GM12878 (cell line): ENCODE measurements around the gene YY2. TPM values are rescaled to one million over a fixed set of nuclear protein-coding genes. Genes with fewer than 3 reads are reported as not detected.

Experiments
- ATAC-seq: fragments of 200-7000 bp; cut with Tn5 transposase; 3 replicates; pipeline ENCODE4 v1.9.1; 2020; ENCODE audit warnings: mild to moderate bottlenecking, moderate library complexity
- BruUV-seq: library from RNA; stranded (reverse); fragments of 400-500 nt; replicated peaks from 2 replicates; lab custom pipeline; 2021; lab: Mats Ljungman, UMichigan
- CTCF ChIA-PET: fragments of 300-600 bp; sonication (Branson Sonifier 250); formaldehyde crosslinking; extraction: SDS; loops from one replicate; lab custom pipeline; 2021; ENCODE audit warnings: inconsistent platforms; lab: Yijun Ruan, JAX
- POLR2A ChIA-PET: fragments of 350-600 bp; formaldehyde crosslinking; extraction: SDS; loops from one replicate; lab custom pipeline; 2021; ENCODE audit warnings: inconsistent platforms; lab: Charles Lee
- RAD21 ChIA-PET: fragments of 300-600 bp; sonication (Branson Sonifier 250); formaldehyde crosslinking; loops from one replicate; lab custom pipeline; 2023; ENCODE audit warnings: antibody characterized with exemption; ENCODE audit not compliant: unreplicated experiment; lab: Charles Lee
- SMC1A ChIA-PET: fragments of 300-600 bp; sonication (Branson Sonifier 250); formaldehyde crosslinking; loops from one replicate; lab custom pipeline; 2023; ENCODE audit not compliant: unreplicated experiment, uncharacterized antibody; lab: Charles Lee
- DNase-seq: peaks from one replicate; pipeline ENCODE4 v3.0.0-alpha.2; 2011; ENCODE audit warnings: low read depth, low spot score
- FAIRE-seq: peaks from 3 replicates; lab custom pipeline; 2011; peaks lifted over from hg19 to GRCh38; lab: Jason Lieb, UNC
- H2AFZ ChIP-seq: 2 replicates; pipeline ENCODE4 v1.6.0; 2011; ENCODE audit warnings: low read depth, low read length, control low read depth; ENCODE audit not compliant: control insufficient read depth
- H3K27ac ChIP-seq: 2 replicates; pipeline ENCODE4 v1.5.1; 2011; ENCODE audit warnings: control low read depth; ENCODE audit not compliant: control insufficient read depth, insufficient read depth
- H3K27me3 ChIP-seq, 2 experiments: replicated peaks in 1 of 2; 2 replicates each; pipeline versions ENCODE4 v1.6.0 to v1.6.1; 2011; ENCODE audit warnings: low read length in 1 of 2; ENCODE audit not compliant: control insufficient read depth in 2 of 2, insufficient read depth in 2 of 2
- H3K36me3 ChIP-seq, 2 experiments: 2 replicates each; pipeline ENCODE4 v1.5.1; 2011; ENCODE audit warnings: low read length in 1 of 2; ENCODE audit not compliant: control insufficient read depth in 2 of 2, insufficient read depth in 2 of 2
- H3K4me1 ChIP-seq: 2 replicates; pipeline ENCODE4 v1.6.1; 2011; ENCODE audit warnings: mild to moderate bottlenecking, low read length, moderate library complexity, mixed read lengths; ENCODE audit not compliant: control insufficient read depth, insufficient read depth
- H3K4me2 ChIP-seq: 2 replicates; pipeline ENCODE4 v1.6.0; 2011; ENCODE audit warnings: control low read depth; ENCODE audit not compliant: control insufficient read depth, insufficient read depth
- H3K4me3 ChIP-seq: fragments of 200-600 bp; sonication (generic); 2 replicates; pipeline ENCODE4 v1.5.1; 2016
- H3K79me2 ChIP-seq: 2 replicates; pipeline ENCODE4 v1.6.0; 2011; ENCODE audit warnings: low read length; ENCODE audit not compliant: control insufficient read depth, insufficient read depth
- H3K9ac ChIP-seq: 2 replicates; pipeline ENCODE4 v1.8.0; 2011; ENCODE audit warnings: low read length, control low read depth, mixed read lengths; ENCODE audit not compliant: control insufficient read depth, insufficient read depth
- H3K9me3 ChIP-seq: replicated peaks from 3 replicates; pipeline ENCODE4 v1.5.1; 2011; ENCODE audit warnings: mild to moderate bottlenecking, low read length; ENCODE audit not compliant: control insufficient read depth, insufficient read depth
- H4K20me1 ChIP-seq: 2 replicates; pipeline ENCODE4 v1.6.0; 2011; ENCODE audit not compliant: control insufficient read depth, insufficient read depth
- CBFB ChIP-seq: IDR thresholded peaks from 2 replicates; pipeline ENCODE4 v1.6.1; 2016; ENCODE audit warnings: antibody characterized with exemption, low read depth
- HDAC2 ChIP-seq: fragments of 200-600 bp; sonication (generic); IDR thresholded peaks from 2 replicates; pipeline ENCODE4 v1.6.1; 2017
- LARP7 ChIP-seq: fragments of 450-650 bp; IDR thresholded peaks from 2 replicates; pipeline ENCODE4 v1.6.1; 2017; ENCODE audit warnings: mild to moderate bottlenecking
- MXI1 ChIP-seq: fragments of 150-350 bp; IDR thresholded peaks from 2 replicates; pipeline ENCODE4 v1.6.1; 2011; ENCODE audit warnings: low read depth, mild to moderate bottlenecking, inconsistent platforms, low read length, improper control_type of control experiment
- NBN ChIP-seq: fragments of 450-650 bp; IDR thresholded peaks from 2 replicates; pipeline ENCODE4 v1.6.1; 2016
- NFYB ChIP-seq: IDR thresholded peaks from 2 replicates; pipeline ENCODE4 v1.6.1; 2011; ENCODE audit warnings: low read depth, mild to moderate bottlenecking, low read length, improper control_type of control experiment, moderate library complexity; ENCODE audit not compliant: insufficient read depth
- PAX8 ChIP-seq: fragments of 450-650 bp; IDR thresholded peaks from 2 replicates; pipeline ENCODE4 v1.6.1; 2017; ENCODE audit warnings: mild to moderate bottlenecking, moderate library complexity
- POLR2A ChIP-seq: IDR thresholded peaks from 2 replicates; pipeline ENCODE4 v1.6.1; 2011; ENCODE audit warnings: low read depth, mild to moderate bottlenecking, low read length
- RB1 ChIP-seq: fragments of 450-650 bp; formaldehyde crosslinking; IDR thresholded peaks from 2 replicates; pipeline ENCODE4 v1.6.1; 2017; ENCODE audit warnings: mild to moderate bottlenecking, borderline replicate concordance
- SIX5 ChIP-seq: IDR thresholded peaks from 2 replicates; pipeline ENCODE4 v1.6.1; 2011; ENCODE audit warnings: mild to moderate bottlenecking, low read depth, low read length, moderate library complexity; ENCODE audit not compliant: severe bottlenecking
- SP1 ChIP-seq: IDR thresholded peaks from one replicate; pipeline ENCODE4 v1.6.1; 2011; ENCODE audit warnings: low read depth, low read length
- TBL1XR1 ChIP-seq: IDR thresholded peaks from 2 replicates; pipeline ENCODE4 v1.6.1; 2012; ENCODE audit warnings: low read depth, low read length, improper control_type of control experiment
- ZZZ3 ChIP-seq: IDR thresholded peaks from 2 replicates; pipeline ENCODE4 v1.6.1; 2011; ENCODE audit warnings: low read depth; ENCODE audit not compliant: control insufficient read depth, insufficient read length
- WGBS: methylation state at CpG from one replicate; pipeline ENCODE4 v1.1.6; 2016; ENCODE audit warnings: low lambda C conversion rate; ENCODE audit not compliant: insufficient replicate concordance, insufficient coverage; ENCODE audit errors: missing lambda C conversion rate; 5-methylcytosine and 5-hydroxymethylcytosine counted together
- in situ Hi-C: fragments of 300-500 bp; cut with MboI; formaldehyde crosslinking; loops from 9 replicates; pipeline ENCODE4 v1.14.3; 2018; ENCODE audit warnings: mixed read lengths
- intact Hi-C: fragments of 100-400 bp; cut with micrococcal nuclease; formaldehyde crosslinking; loops from one replicate; pipeline ENCODE4 v1.14.2; 2022; ENCODE audit not compliant: unreplicated experiment
- polyA plus RNA-seq, 11 experiments: library from polyadenylated mRNA; depleted of rRNA in 4 of 11; unstranded in 6 of 11; stranded (reverse) in 5 of 11; fragments of >200 nt; fragmentation: Nextera tagmentation in 4 of 11; fragmentation: Illumina TruSeq in 1 of 11; extraction: Ambion mirVana in 4 of 11; extraction: Trizol in 1 of 11; gene quantifications; 1 replicate in 1 of 11; 2 replicates in 10 of 11; pipeline versions ENCODE4 v1.2.1 to v1.2.3, GENCODE V29; 2011 to 2016; ENCODE audit warnings: inconsistent platforms in 2 of 11, missing spikeins in 2 of 11, low read depth in 1 of 11
- total RNA-seq, 4 experiments: library from RNA; depleted of rRNA in 3 of 4; stranded (reverse); fragments of >200 nt in 3 of 4; fragmentation: Illumina TruSeq in 1 of 4; extraction: Trizol in 1 of 4; gene quantifications; 2 replicates each; pipeline versions ENCODE4 v1.2.1 to v1.2.3, GENCODE V29; 2013 to 2021
- TF ChIP-seq, protein P1 (sequence below): fragments of 450-650 bp; formaldehyde crosslinking; IDR thresholded peaks from 2 replicates; pipeline ENCODE4 v1.5.0; 2022; ENCODE audit warnings: mild to moderate bottlenecking, missing genetic modification characterization
- TF ChIP-seq, protein P2 (sequence below): IDR thresholded peaks from 2 replicates; pipeline ENCODE4 v1.6.1; 2012; ENCODE audit warnings: low read depth, low read length, improper control_type of control experiment

YY2 gene
- total and polyA plus RNA-seq, 10 of the 15 experiments (the other 5 are each of a cell fraction or from before 2014, with no cell fraction given) = 0.31 to 1.2 (median 0.74) TPM

- ChIA-PET RAD21 (no interaction called here), POLR2A (no interaction called here), CTCF (no interaction called here), SMC1A (interaction anchor here (1.0 kb wide), 1 partner anchor 8 kb away, joined by 3 read pairs; no protein-coding TSS in a partner anchor)
- WGBS = 60% methylated on average over 5 of the region's 5 CpGs
- no TSS peak for BruUV-seq
- no peak overlapping the region for H3K27ac ChIP-seq
- no peak overlapping the region for H3K9ac ChIP-seq
- no peak overlapping the region for H3K4me2 ChIP-seq
- no peak overlapping the region for H3K4me3 ChIP-seq
- ATAC-seq (no peak), DNase-seq (no peak), FAIRE-seq (no peak)
- H2AFZ ChIP-seq = no peak overlapping the region
- H3K27me3 ChIP-seq = no peaks in the 10 kb centered on the region
- H3K79me2 ChIP-seq = peaks cover 12% of the 10 kb centered on the region
- TF ChIP-seq POLR2A = no peak
- H3K4me1 ChIP-seq = no peaks in the 10 kb centered on the region
- no peaks in the 10 kb centered on the region for H4K20me1 ChIP-seq
- in situ Hi-C loops (no loop called here), intact Hi-C loops (no loop called here)
- H3K36me3 ChIP-seq = no peaks in the 10 kb centered on the region; a peak in 1 of 4 replicates
- no peaks in the 10 kb centered on the region for H3K9me3 ChIP-seq
These were observed 12.6 kb upstream of the YY2 start for GRCh38 chrX:21843179-21843578.

DNA sequence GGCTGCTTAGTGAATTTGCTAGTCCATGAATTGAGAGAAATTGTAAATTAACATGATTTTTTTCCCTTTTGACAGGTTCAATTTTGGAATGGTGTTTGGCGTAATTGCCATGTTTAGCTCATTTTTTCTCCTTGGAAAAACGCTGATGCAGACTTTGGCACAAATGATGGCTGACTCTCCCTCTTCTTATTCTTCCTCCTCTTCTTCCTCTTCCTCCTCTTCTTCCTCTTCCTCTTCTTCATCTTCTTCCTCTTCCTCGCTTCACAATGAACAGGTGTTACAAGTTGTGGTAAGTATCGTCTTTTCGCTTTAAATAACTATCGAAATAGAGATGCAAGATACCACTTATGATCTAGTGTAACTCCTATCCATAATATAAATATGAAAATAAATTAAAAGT is 10.7 kb upstream of the YY2 start:
- Histone ChIP-seq H3K4me3 (no peak overlapping the region), H3K27me3 (no peaks in the 10 kb centered on the region), H2AFZ (no peak overlapping the region), H3K4me1 (no peaks in the 10 kb centered on the region)
- ATAC-seq = no peak
- no TSS peak for BruUV-seq
- no peak for DNase-seq
- ChIA-PET RAD21 (no interaction called here), CTCF (interaction anchor here (0.7 kb wide), 1 partner anchor 1215 kb away, joined by 3 read pairs; no protein-coding TSS in a partner anchor)
- TF ChIP-seq RB1 = no peak
- TF ChIP-seq POLR2A = no peak
- no peak for TF ChIP-seq MXI1
- no peak for TF ChIP-seq TBL1XR1
- TF ChIP-seq NFYB = no peak
- TF ChIP-seq NBN = no peak
- TF ChIP-seq ZZZ3 = no peak
- no peak for TF ChIP-seq CBFB
- TF ChIP-seq, protein P1, sequence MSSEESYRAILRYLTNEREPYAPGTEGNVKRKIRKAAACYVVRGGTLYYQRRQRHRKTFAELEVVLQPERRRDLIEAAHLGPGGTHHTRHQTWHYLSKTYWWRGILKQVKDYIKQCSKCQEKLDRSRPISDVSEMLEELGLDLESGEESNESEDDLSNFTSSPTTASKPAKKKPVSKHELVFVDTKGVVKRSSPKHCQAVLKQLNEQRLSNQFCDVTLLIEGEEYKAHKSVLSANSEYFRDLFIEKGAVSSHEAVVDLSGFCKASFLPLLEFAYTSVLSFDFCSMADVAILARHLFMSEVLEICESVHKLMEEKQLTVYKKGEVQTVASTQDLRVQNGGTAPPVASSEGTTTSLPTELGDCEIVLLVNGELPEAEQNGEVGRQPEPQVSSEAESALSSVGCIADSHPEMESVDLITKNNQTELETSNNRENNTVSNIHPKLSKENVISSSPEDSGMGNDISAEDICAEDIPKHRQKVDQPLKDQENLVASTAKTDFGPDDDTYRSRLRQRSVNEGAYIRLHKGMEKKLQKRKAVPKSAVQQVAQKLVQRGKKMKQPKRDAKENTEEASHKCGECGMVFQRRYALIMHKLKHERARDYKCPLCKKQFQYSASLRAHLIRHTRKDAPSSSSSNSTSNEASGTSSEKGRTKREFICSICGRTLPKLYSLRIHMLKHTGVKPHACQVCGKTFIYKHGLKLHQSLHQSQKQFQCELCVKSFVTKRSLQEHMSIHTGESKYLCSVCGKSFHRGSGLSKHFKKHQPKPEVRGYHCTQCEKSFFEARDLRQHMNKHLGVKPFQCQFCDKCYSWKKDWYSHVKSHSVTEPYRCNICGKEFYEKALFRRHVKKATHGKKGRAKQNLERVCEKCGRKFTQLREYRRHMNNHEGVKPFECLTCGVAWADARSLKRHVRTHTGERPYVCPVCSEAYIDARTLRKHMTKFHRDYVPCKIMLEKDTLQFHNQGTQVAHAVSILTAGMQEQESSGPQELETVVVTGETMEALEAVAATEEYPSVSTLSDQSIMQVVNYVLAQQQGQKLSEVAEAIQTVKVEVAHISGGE (CRISPR knock-in tag) = no peak
- TF ChIP-seq PAX8 = no peak
- TF ChIP-seq HDAC2 = no peak
- TF ChIP-seq LARP7 = no peak
- no peak for TF ChIP-seq SIX5
- TF ChIP-seq, protein P2, sequence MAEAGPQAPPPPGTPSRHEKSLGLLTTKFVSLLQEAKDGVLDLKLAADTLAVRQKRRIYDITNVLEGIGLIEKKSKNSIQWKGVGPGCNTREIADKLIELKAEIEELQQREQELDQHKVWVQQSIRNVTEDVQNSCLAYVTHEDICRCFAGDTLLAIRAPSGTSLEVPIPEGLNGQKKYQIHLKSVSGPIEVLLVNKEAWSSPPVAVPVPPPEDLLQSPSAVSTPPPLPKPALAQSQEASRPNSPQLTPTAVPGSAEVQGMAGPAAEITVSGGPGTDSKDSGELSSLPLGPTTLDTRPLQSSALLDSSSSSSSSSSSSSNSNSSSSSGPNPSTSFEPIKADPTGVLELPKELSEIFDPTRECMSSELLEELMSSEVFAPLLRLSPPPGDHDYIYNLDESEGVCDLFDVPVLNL = no peak
- TF ChIP-seq SP1 = no peak
- TF ChIP-seq, all 136 proteins: peak for 0
- no peaks in the 10 kb centered on the region; a peak in 1 of 4 replicates for H3K36me3 ChIP-seq
- intact Hi-C loops (no loop called here), in situ Hi-C loops (no loop called here)
- no peaks in the 10 kb centered on the region for H4K20me1 ChIP-seq
- 80% methylated on average over 6 of the region's 6 CpGs for WGBS
- no peak for FAIRE-seq
- peaks cover 6% of the 10 kb centered on the region for H3K79me2 ChIP-seq
- no peak overlapping the region for H3K9ac ChIP-seq
- SMC1A ChIA-PET = no interaction called here
- H3K27ac ChIP-seq = no peak overlapping the region
- POLR2A ChIA-PET = no interaction called here
- H3K4me2 ChIP-seq = no peak overlapping the region
- no peaks in the 10 kb centered on the region for H3K9me3 ChIP-seq
